H1 (cell line): ENCODE measurements around the gene SHISA9. TPM values are rescaled to one million over a fixed set of nuclear protein-coding genes. Genes with fewer than 3 reads are reported as not detected.

Experiments
- CTCF ChIA-PET: fragments of 300-600 bp; sonication (Branson Sonifier 250); formaldehyde crosslinking; loops from one replicate; lab custom pipeline; 2021; ENCODE audit not compliant: partially characterized antibody; lab: Charles Lee
- POLR2A ChIA-PET: fragments of 300-600 bp; sonication (Branson Sonifier 250); formaldehyde crosslinking; loops from one replicate; lab custom pipeline; 2021; ENCODE audit warnings: inconsistent platforms; ENCODE audit not compliant: partially characterized antibody; lab: Charles Lee
- DNase-seq, 2 experiments: peaks; one replicate each; pipeline versions ENCODE4 v3.0.0 to v3.0.0-alpha.2; 2010 to 2022; ENCODE audit warnings: low spot score in 2 of 2, low read depth in 1 of 2, mixed read lengths in 1 of 2
- FAIRE-seq: peaks from 2 replicates; lab custom pipeline; 2011; peaks lifted over from hg19 to GRCh38; lab: Jason Lieb, UNC
- H2AFZ ChIP-seq: 2 replicates; pipeline ENCODE4 v1.8.1; 2012; ENCODE audit warnings: low read length, inconsistent platforms
- H2AK5ac ChIP-seq: 2 replicates; pipeline ENCODE4 v1.6.1; 2013; ENCODE audit warnings: low read depth, low read length
- H2BK120ac ChIP-seq: replicated peaks from 2 replicates; pipeline ENCODE3; 2013; ENCODE audit warnings: low read depth, low read length, inconsistent platforms
- H2BK12ac ChIP-seq: 2 replicates; pipeline ENCODE4 v1.6.1; 2013; ENCODE audit warnings: low read depth, low read length
- H2BK15ac ChIP-seq: 2 replicates; pipeline ENCODE4 v1.6.1; 2013; ENCODE audit warnings: low read length
- H2BK20ac ChIP-seq: 2 replicates; pipeline ENCODE4 v1.6.1; 2013; ENCODE audit warnings: low read length
- H2BK5ac ChIP-seq: 2 replicates; pipeline ENCODE4 v1.6.1; 2013; ENCODE audit warnings: low read depth, low read length
- H3K14ac ChIP-seq: 2 replicates; pipeline ENCODE4 v1.6.1; 2013; ENCODE audit warnings: inconsistent platforms; ENCODE audit not compliant: insufficient read length
- H3K18ac ChIP-seq: 2 replicates; pipeline ENCODE4 v1.6.1; 2013; ENCODE audit warnings: low read length; ENCODE audit errors: extremely low read depth
- H3K23ac ChIP-seq: 2 replicates; pipeline ENCODE4 v1.6.1; 2013; ENCODE audit warnings: inconsistent platforms; ENCODE audit not compliant: insufficient read length
- H3K23me2 ChIP-seq: 2 replicates; pipeline ENCODE4 v1.6.1; 2013; ENCODE audit warnings: low read depth, low read length
- H3K27ac ChIP-seq: 2 replicates; pipeline ENCODE4 v1.6.1; 2011; ENCODE audit warnings: low read depth, low read length, inconsistent platforms
- H3K27me3 ChIP-seq, 4 experiments: replicated peaks in 1 of 4; 1 replicate in 1 of 4; 2 replicates in 3 of 4; pipeline versions ENCODE4 v1.6.1 to v1.8.1; 2011 to 2013; ENCODE audit warnings: low read length in 3 of 4, mild to moderate bottlenecking in 3 of 4, inconsistent platforms in 2 of 4, mixed read lengths in 2 of 4, moderate library complexity in 1 of 4; ENCODE audit not compliant: control insufficient read depth in 3 of 4, insufficient read depth in 3 of 4; ENCODE audit errors: extremely low read depth in 1 of 4
- H3K36me3 ChIP-seq, 4 experiments: 2 replicates each; pipeline versions ENCODE4 v1.6.1 to v1.8.1; 2011 to 2013; ENCODE audit warnings: mild to moderate bottlenecking in 4 of 4, low read length in 3 of 4, moderate library complexity in 2 of 4, control low read depth in 1 of 4, inconsistent platforms in 1 of 4; ENCODE audit not compliant: insufficient read depth in 4 of 4, control insufficient read depth in 2 of 4
- H3K4ac ChIP-seq: replicated peaks from 2 replicates; pipeline ENCODE3; 2013; ENCODE audit warnings: low read length, low read depth, mixed read lengths, inconsistent platforms; ENCODE audit not compliant: insufficient read length
- H3K4me1 ChIP-seq, 4 experiments: replicated peaks in 1 of 4; 1 replicate in 1 of 4; 2 replicates in 3 of 4; pipeline versions ENCODE4 v1.6.1 to v1.8.1; 2011 to 2013; ENCODE audit warnings: low read length in 3 of 4, inconsistent platforms in 2 of 4, mixed read lengths in 1 of 4; ENCODE audit not compliant: insufficient read depth in 4 of 4, control insufficient read depth in 3 of 4
- H3K4me2 ChIP-seq, 2 experiments: 2 replicates each; pipeline versions ENCODE4 v1.6.1 to v1.8.1; 2011 to 2013; ENCODE audit warnings: low read depth in 2 of 2, low read length in 2 of 2, control low read depth in 1 of 2, inconsistent platforms in 1 of 2, mild to moderate bottlenecking in 1 of 2; ENCODE audit not compliant: insufficient read depth in 1 of 2
- H3K4me3 ChIP-seq, 4 experiments: fragments of 200-600, 300-600 bp in 1 of 4; sonication (generic), shearing (Covaris generic), sonication (Bioruptor Twin) in 1 of 4; 2 replicates each; pipeline versions ENCODE4 v1.5.1 to v1.8.1; 2011 to 2016; ENCODE audit warnings: low read length in 4 of 4, low read depth in 3 of 4, control low read depth in 2 of 4, inconsistent platforms in 2 of 4, mild to moderate bottlenecking in 2 of 4, mixed read lengths in 1 of 4, moderate library complexity in 1 of 4; ENCODE audit not compliant: insufficient read depth in 2 of 4; ENCODE audit errors: extremely low read depth in 1 of 4
- H3K56ac ChIP-seq: replicated peaks from 2 replicates; pipeline ENCODE3; 2013; ENCODE audit warnings: low read depth, mild to moderate bottlenecking, mixed read lengths, low read length, inconsistent platforms; ENCODE audit not compliant: insufficient read length
- H3K79me1 ChIP-seq: 2 replicates; pipeline ENCODE4 v1.6.1; 2013; ENCODE audit warnings: low read depth, low read length, control low read depth
- H3K79me2 ChIP-seq, 2 experiments: 2 replicates each; pipeline versions ENCODE4 v1.6.1 to v1.8.1; 2012 to 2013; ENCODE audit warnings: low read length in 2 of 2, mild to moderate bottlenecking in 2 of 2, inconsistent platforms in 1 of 2; ENCODE audit not compliant: insufficient read depth in 2 of 2, control insufficient read depth in 1 of 2
- H3K9ac ChIP-seq, 4 experiments: replicated peaks in 1 of 4; 1 replicate in 1 of 4; 2 replicates in 3 of 4; pipeline versions ENCODE4 v1.6.1 to v1.8.1; 2011 to 2013; ENCODE audit warnings: low read depth in 3 of 4, low read length in 3 of 4, control low read depth in 2 of 4, mild to moderate bottlenecking in 2 of 4, moderate library complexity in 2 of 4, inconsistent platforms in 1 of 4; ENCODE audit errors: extremely low read depth in 1 of 4
- H3K9me3 ChIP-seq, 2 experiments: 2 replicates each; pipeline versions ENCODE4 v1.6.1 to v1.8.1; 2012 to 2013; ENCODE audit warnings: mild to moderate bottlenecking in 2 of 2, moderate library complexity in 2 of 2, control low read depth in 1 of 2, inconsistent platforms in 1 of 2, low read depth in 1 of 2, low read length in 1 of 2, mixed read lengths in 1 of 2; ENCODE audit not compliant: insufficient read depth in 2 of 2
- H4K20me1 ChIP-seq, 2 experiments: replicated peaks in 1 of 2; 2 replicates each; pipeline versions ENCODE3 to v1.8.1; 2011 to 2013; ENCODE audit warnings: inconsistent platforms in 2 of 2, low read length in 2 of 2, mild to moderate bottlenecking in 1 of 2; ENCODE audit not compliant: insufficient read depth in 2 of 2, control insufficient read depth in 1 of 2
- H4K5ac ChIP-seq: 2 replicates; pipeline ENCODE4 v1.6.1; 2013; ENCODE audit warnings: low read length, low read depth, mixed read lengths, inconsistent platforms; ENCODE audit not compliant: insufficient read length
- H4K8ac ChIP-seq: 2 replicates; pipeline ENCODE4 v1.8.0; 2013; ENCODE audit warnings: mild to moderate bottlenecking, moderate library complexity, low read length, inconsistent platforms; ENCODE audit not compliant: insufficient read depth; ENCODE audit errors: extremely low read depth
- H4K91ac ChIP-seq: replicated peaks from 2 replicates; pipeline ENCODE3; 2013; ENCODE audit warnings: low read length, mixed read lengths, inconsistent platforms; ENCODE audit not compliant: insufficient read length
- CHD1 ChIP-seq: IDR thresholded peaks from 2 replicates; pipeline ENCODE4 v1.6.1; 2012; ENCODE audit warnings: low read depth, low read length, improper control_type of control experiment
- KDM4A ChIP-seq: IDR thresholded peaks from one replicate; pipeline ENCODE4 v1.7.1; 2012; ENCODE audit warnings: low read depth, mild to moderate bottlenecking, moderate library complexity, low read length, inconsistent platforms; ENCODE audit not compliant: severe bottlenecking
- MAX ChIP-seq: IDR thresholded peaks from 2 replicates; pipeline ENCODE4 v1.6.1; 2012; ENCODE audit warnings: inconsistent platforms
- PHF8 ChIP-seq: fragments of 200-600 bp; sonication (generic); conservative IDR thresholded peaks from 2 replicates; pipeline ENCODE4 v1.7.1; 2012; ENCODE audit warnings: low read depth, mild to moderate bottlenecking, inconsistent platforms, low read length, moderate library complexity
- RXRA ChIP-seq: IDR thresholded peaks from 2 replicates; pipeline ENCODE4 v1.6.1; 2011; ENCODE audit warnings: low read depth, mild to moderate bottlenecking, low read length, moderate library complexity; ENCODE audit not compliant: insufficient read depth
- SP4 ChIP-seq: IDR thresholded peaks from 2 replicates; pipeline ENCODE4 v1.6.1; 2012; ENCODE audit warnings: low read length, inconsistent platforms
- YY1 ChIP-seq: IDR thresholded peaks from 2 replicates; pipeline ENCODE4 v1.6.1; 2011; ENCODE audit warnings: low read depth, mild to moderate bottlenecking, low read length
- polyA plus RNA-seq, 7 experiments: library from polyadenylated mRNA; depleted of rRNA in 3 of 7; stranded (reverse) in 5 of 7; unstranded in 2 of 7; fragments of >200 nt in 5 of 7; fragments of 200-250 nt in 2 of 7; gene quantifications; 1 replicate in 5 of 7; 2 replicates in 1 of 7; 4 replicates in 1 of 7; pipeline versions ENCODE4 v1.2.1 to v1.2.3, GENCODE V29; 2011 to 2013; ENCODE audit warnings: missing spikeins in 2 of 7, mixed read lengths in 2 of 7
- total RNA-seq: library from RNA; stranded (reverse); fragmentation: NEBNext Ultra II Directional; extraction: Animal tissue kit (Norgen Biotek cat#: 25700); gene quantifications from 2 replicates; pipeline ENCODE4 v1.2.1, GENCODE V29; 2021

The SHISA9 gene
- total and polyA plus RNA-seq, 2 of the 8 experiments (the other 6 are each of a cell fraction or from before 2014, with no cell fraction given): 25.6 to 39.8 TPM

DNA sequence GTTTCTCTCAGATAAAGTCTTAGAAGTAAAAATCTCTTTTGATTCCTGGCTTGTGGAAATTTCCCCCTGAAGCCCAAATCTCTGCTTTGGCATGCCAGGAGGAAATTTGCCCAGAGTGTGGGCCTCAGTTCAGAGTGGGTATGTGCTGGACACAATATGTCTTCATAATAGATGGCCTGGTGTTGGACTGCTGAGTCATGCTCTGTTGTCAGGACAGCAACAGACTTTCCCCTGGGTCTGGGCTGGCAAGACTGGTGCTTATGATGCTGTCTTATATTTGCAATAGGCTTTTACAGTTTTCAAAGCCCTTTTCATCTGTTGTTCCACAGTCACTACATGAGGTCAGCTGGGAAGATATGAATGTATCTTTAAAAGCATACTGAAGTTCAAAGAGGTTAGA, 57.0 kb downstream of the SHISA9 start:
- Histone ChIP-seq H3K9me3 (no peaks in the 10 kb centered on the region), H2BK120ac (no peak overlapping the region), H3K4me2 (no peak overlapping the region), H4K5ac (no peak overlapping the region), H2BK12ac (no peak overlapping the region), H3K9ac (no peak overlapping the region), H2AFZ (no peak overlapping the region), H4K8ac (no peak overlapping the region), H3K23ac (no peak overlapping the region), H3K23me2 (no peaks in the 10 kb centered on the region), H4K20me1 (peaks cover under 1 to 4% of the 10 kb centered on the region in 2 experiments), H3K4ac (no peak overlapping the region), H4K91ac (no peak overlapping the region), H3K27me3 (no peaks in the 10 kb centered on the region), H2BK15ac (no peak overlapping the region), H3K36me3 (no peaks in the 10 kb centered on the region; a peak in 1 of 8 replicates), H3K4me3 (no peak overlapping the region), H3K18ac (no peak overlapping the region), H3K27ac (no peak overlapping the region), H2AK5ac (no peak overlapping the region), H3K79me2 (peaks cover 0 to 74% of the 10 kb centered on the region in 2 experiments; a peak in 2 of 4 replicates), H3K4me1 (0 out of 7 replicates have a peak, but pooled peaks cover 0 to 2% (median 0%) of the 10 kb centered on the region in 4 experiments), H2BK5ac (no peak overlapping the region), H3K14ac (no peak overlapping the region), H3K56ac (no peak overlapping the region), H3K79me1 (peaks cover 9% of the 10 kb centered on the region), H2BK20ac (no peak overlapping the region)
- FAIRE-seq (no peak), DNase-seq (no peak)
- ChIA-PET POLR2A (no interaction called here), CTCF (no interaction called here)
- TF ChIP-seq MAX: no peak
- no peak for TF ChIP-seq YY1
- TF ChIP-seq KDM4A: no peak
- TF ChIP-seq RXRA: no peak
- no peak for TF ChIP-seq PHF8
- no peak for TF ChIP-seq SP4
- TF ChIP-seq CHD1: no peak
